NCI-H526 treated with DMSO at 0.1 percent for 48 hours (cell line): ENCODE results near the gene CYP3A5.
A peak's percentile ranks its signal among the peaks of the same experiment; 100 is the strongest.
"Not testable (repeated sequence)": the region's sequence is repeated elsewhere in the genome, so short reads cannot be mapped to it uniquely, and the experiment has no call there.

Experiments
- DNase-seq: peaks from one replicate; lab custom pipeline; 2025; lab: John Stamatoyannopoulos, UW

The CYP3A5 gene

DNA sequence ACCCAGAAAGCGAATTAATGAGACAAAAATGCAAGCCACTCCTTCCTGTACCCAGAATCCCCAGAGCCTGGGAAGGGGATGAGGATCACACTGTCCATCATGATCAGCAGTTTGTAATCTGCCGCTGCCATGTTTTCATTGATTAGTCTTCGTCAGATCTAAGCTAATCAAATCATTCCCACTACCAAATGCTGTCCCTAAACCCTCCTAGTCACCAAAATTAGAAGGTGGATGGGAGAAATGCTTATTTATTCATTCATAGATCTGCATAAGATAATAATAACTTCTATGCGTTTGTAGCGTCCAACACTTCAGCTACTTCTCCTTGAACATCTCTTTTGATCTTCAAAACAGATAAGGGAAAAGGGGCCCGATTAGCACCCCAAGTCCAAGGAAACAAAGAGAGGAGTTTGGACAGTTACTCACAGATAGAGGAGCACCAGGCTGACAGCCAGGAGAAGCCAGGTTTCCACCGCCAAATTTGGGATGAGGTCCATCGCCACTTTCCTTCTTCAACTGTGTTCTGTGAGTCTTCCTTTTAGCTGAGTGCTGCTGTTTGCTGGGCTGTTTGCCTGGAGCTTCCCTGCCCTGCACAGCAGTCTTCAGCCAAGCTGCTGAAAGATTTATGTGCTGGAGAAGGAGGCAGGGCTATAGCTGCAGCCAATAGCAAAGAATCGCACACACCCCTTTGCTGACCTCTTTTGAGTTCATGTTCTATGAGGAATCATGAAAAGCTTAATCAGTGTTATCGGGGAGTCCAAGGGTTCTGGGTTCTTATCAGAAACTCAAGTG is at the start of gene CYP3A5:
CYP3A5 (minus strand) TSS at position 597 of the 792 bp plus-strand sequence; CDS start at position 497, 100 bp downstream.
- no peak for DNase-seq

DNA sequence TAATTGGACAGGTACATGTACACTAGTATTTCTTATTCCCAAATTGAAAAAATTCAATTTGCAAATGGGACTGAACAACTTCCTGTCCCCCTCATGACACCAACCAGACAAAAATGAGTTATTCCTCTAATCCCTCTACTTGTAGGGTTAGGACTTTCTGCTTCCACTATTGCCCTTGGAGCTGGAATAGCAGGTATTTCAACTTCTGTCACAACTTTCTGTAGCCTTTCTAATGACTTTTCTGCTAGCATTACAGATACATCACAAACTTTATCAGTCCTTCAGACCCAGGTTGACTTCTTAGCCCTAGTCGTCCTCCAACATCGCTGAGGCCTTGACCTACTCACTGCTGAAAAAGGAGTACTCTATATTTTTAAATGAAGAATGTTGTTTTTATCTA is 48.8 kb upstream of the CYP3A5 start:
- DNase-seq: no peak

DNA sequence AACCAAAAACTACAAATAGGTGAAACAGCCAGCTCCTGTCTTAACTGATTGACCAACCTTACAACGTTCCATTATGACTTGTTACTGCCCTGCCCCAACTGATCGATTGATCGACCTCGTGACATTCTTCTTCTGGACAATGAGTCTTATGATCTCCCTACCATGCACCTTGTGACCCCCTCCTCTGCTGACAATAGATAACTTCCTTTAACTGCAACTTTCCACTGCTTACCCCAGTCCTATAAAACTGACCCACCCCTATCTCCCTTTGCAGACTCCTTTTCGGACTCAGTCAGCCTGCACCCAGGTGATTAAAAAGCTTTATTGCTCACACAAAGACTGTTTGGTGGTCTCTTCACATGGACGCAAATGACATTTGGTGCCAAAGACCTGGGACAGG is 43.4 kb upstream of the CYP3A5 start:
- DNase-seq: not testable (repeated sequence)

DNA sequence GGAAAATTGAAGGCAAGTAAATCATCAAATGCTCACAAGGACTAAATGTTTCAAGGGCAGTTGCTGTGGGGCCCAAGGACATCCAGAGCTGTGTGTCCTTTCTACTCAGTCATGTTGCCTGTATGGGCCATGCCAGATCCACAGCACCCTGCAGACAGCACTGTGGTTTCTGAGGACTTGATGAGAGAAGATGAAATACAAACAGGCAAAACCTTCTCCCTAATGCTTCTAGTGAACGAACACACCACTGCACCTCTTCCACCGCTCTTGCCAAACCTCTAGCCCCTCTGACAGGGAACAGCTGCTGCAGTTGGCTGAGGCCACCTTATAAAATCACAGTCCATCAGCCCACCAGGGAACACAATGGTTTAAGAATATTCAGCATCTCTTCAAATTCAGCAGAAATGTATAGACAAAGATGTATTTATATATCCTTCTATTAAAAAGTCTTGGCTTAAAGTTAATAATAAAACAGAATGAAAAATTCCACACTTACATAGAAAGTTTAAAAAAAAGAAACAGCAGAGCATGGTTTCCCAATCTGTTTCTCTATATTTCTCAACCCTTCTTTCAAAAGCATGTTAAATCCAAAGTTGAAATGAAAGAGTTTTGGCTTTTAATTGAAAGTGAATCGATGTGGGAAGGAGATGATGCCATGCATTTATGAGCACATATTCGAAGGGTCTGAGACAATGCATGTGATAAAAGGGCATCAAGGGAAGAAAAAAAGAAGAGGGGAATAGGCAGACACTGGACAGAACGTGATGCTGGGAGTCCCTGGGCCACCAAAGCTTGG is 41.2 kb upstream of the CYP3A5 start:
- DNase-seq: no peak

DNA sequence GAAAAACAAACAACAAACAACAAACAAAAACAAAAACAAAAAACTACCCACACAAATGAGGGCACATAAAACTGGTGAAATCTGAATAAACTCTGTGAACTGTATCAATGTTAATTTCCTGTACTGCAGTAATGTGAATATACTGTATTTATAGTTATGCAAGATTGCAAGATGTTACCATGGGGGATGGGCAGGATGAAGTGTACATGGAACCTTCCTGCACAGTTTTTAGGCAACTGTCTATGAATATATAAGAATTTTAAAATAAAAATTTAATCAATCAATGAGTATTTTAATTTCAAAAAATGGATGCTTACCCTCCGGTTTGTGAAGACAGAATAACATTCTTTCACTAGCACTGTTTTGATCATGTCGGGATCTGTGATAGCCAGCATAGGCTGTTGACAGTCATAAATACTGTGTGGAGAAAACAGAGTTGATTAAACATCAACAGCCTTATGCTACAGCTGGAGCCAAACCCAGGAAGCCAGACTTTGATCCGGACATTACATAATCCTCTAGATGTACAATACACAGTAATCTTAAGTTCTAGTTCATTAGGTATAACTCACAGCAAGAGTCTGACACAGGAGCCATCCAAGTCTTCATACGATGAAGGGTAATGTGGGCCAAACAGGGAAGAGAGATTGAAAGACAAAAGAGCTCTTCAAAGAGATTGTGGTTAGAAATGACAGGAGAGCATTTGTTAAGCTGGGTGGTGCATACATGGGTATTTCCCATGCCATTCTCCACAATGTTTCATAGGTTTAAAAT is 40.4 kb upstream of the CYP3A5 start:
- DNase-seq: no peak

DNA sequence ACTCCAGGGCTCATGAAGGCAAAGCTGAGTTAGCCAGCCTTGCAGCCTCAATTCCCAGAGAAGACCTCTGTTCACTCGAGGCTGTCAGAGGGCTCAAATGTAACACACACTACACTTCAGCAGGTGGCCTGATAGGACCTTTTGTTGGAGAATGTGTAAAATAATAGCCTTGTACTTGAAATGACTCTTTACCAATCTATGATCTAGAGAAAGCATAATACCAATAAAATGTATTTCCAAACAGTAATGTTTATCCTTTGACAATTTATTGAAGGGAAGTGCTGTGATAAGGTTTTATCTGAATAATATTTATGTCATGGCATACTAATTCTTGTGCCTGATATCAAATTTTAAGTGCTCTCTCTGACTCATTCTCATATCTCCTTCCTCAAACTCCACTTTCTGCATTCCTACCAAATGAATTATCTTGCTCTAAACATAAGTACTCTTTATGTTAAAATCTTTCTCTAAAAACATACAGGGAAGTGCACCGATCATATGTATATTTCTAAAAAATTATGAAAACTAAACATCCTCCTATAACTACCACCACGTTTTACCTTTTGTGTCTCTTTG is 34.3 kb upstream of the CYP3A5 start:
- no peak for DNase-seq

DNA sequence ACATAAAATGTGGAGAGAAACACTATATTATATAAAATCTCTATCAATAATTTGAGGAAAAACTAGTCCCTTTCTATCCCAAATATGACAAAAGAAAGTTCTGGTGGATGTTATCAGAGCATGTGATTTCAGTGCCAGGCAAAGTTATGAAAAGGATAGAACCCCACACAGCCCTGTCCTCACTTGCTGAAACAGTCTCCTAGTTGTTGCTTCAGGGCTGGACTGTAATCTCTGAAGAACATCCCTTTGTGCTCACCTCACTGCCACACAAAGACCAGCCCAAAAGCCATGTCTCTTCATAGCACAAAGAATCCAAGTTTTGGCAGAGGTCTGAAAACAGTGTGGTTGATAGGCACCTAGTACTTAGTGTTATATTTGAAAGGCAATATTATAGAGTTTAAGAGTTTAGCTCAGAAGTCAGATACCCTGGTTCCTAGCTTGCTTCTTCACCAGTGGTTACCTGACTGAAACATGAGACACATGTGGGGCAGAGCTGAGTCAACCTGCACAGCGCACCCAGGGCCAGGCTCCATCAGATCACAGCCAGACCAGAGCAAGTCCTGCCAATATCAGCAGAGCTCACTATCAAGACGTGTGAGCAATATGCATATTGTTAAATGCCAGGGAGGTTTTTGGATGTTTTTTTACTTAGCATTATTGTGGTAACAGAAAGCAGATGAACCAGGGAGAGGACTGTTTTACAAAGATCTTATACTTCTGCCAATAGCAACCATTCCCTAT is 30.2 kb upstream of the CYP3A5 start:
- DNase-seq: no peak

DNA sequence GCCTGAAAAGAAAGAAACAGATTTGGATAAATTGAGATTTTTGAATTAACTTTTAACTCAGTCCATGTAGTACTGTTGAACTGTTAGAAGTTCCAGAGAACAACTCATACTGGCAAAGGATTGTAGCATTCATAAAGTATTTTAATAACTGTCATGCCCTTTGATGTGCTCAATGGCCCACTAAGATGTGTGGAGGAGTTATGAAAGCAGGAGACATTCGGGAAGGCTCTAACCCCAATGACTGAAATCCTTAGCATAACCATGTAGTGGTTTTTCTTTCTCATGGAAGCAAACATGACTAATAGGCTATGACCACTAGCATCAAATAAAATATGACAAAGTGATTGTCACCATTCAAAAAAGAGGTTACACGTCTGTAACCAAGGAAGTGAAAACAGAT is 29.5 kb upstream of the CYP3A5 start:
- no peak for DNase-seq

DNA sequence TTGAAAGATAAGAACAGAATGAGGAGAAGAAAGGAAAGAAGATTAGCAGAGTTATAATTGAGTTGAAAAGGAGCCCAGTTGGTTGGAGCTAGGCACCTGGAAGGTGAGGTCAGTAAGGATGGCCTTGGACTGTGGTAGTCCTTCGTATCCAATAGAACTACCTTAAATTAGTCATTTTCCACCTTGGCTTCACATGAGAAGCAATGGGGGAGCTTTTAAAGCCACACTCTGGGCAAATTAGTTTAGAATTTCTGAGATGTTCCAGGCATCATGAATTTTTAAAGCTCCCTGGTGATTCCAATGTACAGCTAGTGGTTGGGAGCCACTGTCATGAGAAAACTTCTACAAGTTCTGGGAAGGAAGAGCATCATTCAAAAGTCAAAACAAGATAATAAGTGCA is 27.3 kb upstream of the CYP3A5 start:
- no peak for DNase-seq

DNA sequence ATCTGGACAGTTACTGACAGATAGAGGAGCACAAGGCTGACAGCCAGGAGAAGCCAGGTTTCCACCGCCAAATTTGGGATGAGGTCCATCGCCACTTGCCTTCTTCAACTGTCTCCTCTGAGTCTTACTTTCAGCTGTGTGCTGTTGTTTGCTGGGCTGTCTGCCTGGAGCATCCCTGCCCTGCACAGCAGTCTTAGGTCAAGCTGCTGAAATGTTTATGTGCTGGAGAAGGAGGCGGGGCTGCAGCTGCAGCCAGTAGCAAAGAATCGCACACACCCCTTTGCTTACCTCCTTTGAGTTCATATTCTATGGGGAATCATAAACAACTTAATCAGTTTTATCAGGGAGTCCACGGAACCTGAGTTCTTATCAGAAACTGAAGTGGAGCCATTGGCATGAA is 20.1 kb upstream of the CYP3A5 start:
- no peak for DNase-seq

DNA sequence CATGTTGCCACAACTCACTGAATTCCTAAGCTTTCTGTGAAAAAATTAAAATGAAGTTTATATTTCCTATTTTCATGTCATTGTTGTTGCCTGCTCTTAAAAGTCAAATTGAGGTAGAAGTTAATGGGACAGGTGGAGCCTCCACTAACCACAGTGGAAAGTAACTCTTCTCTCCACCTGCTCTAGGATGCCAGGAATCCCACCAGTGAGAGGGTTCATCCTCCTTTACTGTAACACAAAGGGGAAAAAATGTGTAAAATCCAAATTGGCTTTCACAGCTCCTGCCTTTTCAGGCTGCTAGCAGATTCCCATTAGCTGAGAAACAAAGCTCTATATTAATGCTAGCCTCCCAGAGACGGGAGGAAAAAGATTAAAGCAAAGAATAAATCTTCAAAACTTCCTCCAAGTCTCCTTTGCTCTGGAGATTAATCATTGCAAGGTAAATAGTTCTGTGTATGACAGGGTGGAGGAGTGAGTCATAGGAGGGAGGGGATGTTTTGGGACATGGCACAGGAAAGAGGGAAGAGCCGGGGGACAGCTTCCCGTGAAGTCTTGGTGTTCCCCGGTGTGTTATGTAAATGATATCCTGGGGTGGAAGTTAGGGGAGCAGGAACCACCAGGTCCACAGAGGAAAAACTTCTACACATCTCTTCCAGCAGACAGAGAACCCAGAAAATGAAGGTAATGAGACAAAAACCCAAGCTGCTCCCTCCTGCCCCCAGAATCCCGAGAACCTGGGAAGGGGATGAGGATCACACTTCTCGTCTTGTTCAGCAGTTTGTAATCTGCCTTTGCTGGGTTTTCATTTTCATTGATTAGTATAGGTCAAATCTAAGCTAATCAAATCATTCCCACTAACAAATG is 19.3 kb upstream of the CYP3A5 start:
- DNase-seq: not testable (repeated sequence)

DNA sequence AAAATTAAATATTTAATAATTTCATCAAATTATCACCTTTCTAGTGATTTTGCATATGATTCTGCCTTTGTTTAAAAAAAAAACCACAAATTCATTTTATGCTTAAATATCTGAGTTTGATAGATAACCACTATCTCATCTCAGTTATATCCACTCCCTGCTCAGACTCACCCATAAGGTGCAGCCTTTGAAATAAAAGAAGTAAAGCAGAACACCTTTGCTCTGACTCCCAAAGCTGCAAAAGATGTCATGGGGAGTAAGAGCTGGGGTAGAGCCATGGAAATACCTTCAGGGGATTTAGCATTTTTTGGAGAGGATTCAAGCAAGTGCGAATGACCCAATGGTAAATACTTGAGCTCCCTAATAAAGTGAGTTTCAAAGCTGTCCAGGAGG is 15.1 kb upstream of the CYP3A5 start:
- DNase-seq: no peak

DNA sequence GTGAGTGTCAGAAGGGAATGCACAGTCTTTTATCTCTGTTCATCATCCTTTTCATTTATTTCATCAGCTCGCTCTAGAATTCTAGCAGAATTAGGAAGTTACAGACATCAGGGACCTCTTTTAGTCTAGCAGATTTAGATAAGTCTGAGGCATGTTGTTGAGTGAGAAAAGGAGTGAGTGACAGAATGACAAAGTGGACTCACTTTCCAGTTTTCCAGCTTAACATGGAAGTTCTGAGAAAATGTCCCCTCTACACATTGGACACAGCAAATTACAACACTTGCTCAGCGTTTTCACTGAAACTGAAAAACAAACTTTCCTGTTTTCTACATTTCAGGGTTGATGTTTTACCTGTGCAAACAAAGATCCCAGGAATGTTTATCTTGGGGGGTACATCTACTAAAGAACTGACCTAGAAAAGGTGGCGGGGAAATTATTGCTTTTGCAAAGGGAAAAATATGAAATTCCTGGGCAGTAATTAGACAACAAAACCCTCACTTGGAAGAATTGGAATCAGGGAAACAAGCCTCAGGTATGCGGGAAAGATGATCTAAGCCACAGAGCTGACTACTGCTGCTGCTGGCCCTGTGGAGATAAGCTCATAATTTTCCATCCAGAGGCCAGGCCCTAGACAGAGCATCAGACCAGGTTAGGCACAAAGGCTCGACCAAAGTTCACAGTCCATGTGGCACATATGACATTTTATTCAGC is 14.6 kb upstream of the CYP3A5 start:
- no peak for DNase-seq

DNA sequence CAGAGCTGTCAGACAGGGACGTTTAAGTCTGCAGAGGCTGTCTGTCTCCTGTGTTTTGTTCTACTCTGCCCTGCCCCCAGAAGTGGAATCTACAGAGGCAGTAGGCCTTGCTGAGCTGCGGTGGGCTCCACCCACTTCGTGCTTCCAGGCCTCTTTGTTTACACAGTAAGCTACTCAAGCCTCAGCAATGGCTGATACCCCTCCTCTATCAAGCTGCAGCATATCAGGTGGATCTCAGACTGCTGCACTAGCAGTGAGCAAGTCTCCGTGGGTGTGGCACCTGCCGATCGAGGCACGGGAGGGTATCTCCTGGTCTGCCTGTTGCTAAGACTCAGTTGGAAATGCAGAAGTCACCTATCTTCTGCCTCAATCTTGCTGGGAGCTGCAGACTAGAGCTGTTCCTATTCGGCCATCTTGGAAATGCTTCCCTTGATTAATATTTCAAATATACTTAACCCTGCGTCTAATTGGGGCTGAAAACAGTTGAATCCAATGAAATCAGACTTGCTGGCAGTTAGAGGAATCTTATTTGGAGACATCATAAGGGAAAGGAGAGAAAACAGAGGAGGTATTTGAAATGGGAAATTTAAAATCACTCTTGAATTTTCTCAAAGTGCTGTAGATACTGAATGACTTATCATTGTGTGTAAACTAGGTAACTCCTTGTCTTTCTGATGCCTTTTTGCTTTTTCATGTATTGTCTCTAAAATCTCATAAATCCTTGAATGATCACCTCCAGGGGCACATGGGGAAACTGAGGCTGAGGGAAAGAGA is 13.8 kb upstream of the CYP3A5 start:
- peak; percentile 68 for DNase-seq

DNA sequence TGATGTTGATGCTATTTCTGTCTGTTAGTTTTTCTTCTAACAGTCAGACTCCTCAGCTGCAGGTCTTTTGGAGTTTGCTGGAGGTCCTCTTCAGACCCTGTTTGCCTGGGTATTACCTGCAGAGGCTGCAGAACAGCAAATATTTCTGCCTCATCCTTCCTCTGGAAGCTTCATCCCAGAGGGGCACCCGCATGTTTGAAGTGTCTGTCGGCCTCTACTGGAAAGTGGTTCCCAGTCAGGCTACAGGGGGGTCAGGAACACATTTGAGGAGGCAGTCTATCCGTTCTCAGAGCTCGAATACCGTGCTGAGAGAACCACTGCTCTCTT is 13.3 kb upstream of the CYP3A5 start:
- no peak for DNase-seq

DNA sequence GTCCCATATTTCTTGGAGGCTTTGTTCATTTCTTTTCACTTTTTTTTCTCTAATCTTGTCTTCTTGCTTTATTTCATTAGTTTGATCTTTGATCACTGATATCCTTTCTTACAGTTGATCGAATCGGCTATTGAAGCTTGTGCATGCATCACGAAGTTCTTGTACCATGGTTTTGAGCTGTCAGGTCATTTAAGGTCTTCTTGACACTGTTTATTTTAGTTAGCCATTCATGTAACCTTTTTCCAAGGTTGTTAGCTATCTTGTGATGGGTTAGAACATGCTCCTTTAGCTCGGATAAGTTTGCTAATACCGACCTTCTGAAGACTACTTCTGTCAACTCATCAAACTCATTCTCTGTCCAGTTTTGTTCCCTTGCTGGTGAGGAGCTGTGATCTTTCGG is 12.8 kb upstream of the CYP3A5 start:
- not testable (repeated sequence) for DNase-seq

DNA sequence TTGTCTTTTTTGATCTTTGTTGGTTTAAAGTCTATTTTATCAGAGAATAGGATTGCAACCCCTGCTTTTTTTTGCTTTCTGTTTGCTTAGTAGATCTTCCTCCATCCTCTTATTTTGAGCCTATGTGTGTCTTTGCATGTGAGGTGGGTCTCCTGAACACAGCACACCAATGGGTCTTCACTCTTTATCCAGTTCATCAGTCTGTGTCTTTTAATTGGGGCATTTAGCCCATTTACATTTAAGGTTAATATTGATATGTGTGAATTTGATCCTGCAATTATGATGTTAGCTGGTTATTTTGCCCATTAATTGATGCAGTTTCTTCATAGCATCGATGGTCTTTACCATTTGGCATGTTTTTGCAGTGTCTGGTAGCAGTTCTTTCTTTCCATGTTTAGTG is 11.9 kb upstream of the CYP3A5 start:
- DNase-seq: not testable (repeated sequence)

DNA sequence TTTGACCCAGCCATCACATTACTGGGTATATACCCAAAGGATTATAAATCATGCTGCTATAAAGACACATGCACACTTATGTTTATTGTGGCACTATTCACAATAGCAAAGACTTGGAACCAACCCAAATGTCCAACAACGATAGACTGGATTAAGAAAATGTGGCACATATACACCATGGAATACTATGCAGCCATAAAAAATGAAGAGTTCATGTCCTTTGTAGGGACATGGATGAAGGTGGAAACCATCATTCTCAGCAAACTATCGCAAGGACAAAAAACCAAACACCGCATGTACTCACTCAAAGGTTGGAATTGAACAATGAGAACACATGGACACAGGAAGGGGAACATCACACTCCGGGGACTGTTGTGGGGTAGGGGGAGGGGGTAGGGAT is 11.1 kb upstream of the CYP3A5 start:
- not testable (repeated sequence) for DNase-seq
